Measurements from ENCODE around the gene SELENOO.

Gene SELENOO

DNA sequence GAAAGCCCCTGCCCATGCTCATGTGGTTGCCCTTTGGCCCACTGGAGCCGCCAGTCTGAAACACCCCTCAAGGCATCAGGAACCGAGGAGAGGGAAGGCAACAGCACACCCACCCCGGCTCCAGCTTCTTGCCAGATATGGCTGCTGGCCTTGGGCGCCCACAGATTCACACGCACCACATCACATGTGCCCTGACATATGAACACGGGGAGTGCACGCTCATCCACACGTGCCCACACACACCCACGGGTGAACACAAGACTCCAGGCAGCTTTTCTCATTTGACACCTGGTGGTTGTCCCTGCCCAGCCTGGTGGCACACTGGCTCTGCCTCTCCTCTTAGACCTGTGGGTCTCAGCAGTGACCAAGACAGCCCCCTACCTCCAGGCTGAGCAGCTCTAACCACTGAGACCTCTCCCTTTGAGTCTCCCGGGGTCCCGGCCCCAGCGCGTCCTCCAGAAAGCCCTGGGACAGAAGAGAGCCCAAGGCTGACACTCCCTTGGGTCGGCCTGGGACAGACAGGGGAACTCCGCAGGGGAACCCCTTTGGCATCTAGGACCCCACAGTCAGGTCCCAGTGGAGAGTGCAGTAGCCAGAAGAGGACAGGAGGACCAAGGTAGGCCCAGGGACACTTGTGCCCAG lies 63.4 kb downstream of the SELENOO start:
- H3K9ac ChIP-seq (ENCODE audit: low read length), result no peak overlapping the region
- H3K4me1 ChIP-seq (ENCODE audit: control insufficient read depth, insufficient read depth, low read length), result peaks cover 26% of the 10 kb centered on the region
- peaks cover 56% of the 10 kb centered on the region for H3K27me3 ChIP-seq (ENCODE audit: control insufficient read depth, insufficient read depth, low read length)
- no peak overlapping the region for H3K4me3 ChIP-seq (ENCODE audit: low read length)
- no peaks in the 10 kb centered on the region for H3K36me3 ChIP-seq (ENCODE audit: control insufficient read depth, insufficient read depth, low read length)
- H3K9me3 ChIP-seq (ENCODE audit: control insufficient read depth, low read length), result no peaks in the 10 kb centered on the region

DNA sequence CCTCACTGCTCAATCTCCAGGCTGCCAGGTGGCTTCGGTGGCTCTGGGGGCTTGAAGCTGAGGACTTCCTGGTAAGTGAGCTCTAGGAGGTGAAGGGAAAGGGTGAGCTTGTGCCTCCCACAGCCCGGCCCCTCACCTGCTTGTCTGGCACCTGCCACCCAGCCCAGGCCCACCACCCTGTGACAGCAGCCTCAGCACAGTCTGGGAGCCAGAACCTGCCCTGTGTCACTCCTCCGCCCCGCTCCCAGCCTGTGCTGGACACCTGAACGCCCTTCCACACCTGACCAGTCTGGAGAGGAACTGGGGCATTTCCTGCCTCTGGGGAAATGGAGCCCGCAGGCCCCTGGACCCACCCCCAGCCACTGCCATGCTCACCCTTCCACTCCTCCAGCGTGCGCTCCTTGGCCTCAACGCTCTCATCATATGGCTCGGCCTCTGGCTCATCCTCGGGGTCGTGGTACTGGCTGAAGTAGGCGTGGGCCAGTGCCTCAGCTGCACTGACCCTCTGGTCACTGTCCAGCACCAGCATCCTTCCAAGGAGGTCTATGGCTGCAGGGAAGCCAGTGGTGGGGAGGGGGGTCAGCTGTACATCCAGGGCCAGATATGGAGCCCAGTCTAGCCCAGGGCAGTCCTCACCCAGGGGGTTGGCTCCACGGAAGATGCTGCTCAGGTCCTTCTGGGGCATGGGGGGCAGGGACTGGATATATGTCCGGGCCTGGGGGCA lies 64.3 kb downstream of the SELENOO start:
- peaks cover 57% of the 10 kb centered on the region for H3K27me3 ChIP-seq (ENCODE audit: control insufficient read depth, insufficient read depth, low read length)
- H3K9ac ChIP-seq (ENCODE audit: low read length), result no peak overlapping the region
- no peaks in the 10 kb centered on the region for H3K36me3 ChIP-seq (ENCODE audit: control insufficient read depth, insufficient read depth, low read length)
- H3K4me3 ChIP-seq (ENCODE audit: low read length), result no peak overlapping the region
- peaks cover 33% of the 10 kb centered on the region for H3K4me1 ChIP-seq (ENCODE audit: control insufficient read depth, insufficient read depth, low read length)
- no peaks in the 10 kb centered on the region for H3K9me3 ChIP-seq (ENCODE audit: control insufficient read depth, low read length)

DNA sequence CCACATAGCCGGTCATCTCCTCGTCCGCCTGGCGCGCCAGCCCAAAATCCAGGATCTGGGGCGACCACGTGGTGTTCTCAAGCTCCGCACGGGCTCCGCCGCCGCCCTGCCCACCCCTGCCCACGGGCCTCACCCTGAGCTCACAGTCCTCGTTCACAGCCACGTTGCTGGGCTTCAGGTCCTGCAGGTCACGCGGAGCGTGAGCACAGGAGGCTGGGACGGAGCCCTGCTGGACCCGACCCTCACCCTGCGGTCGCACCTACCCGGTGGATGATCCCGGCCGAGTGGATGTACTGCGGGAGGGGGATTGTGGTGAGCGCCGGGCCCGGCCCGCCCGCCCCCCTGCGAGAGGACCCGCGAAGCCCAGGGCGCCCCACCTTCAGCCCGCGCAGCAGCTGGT lies 66.2 kb downstream of the SELENOO start:
- H3K27me3 ChIP-seq (ENCODE audit: control insufficient read depth, insufficient read depth, low read length), result peaks cover 52% of the 10 kb centered on the region
- no peaks in the 10 kb centered on the region for H3K9me3 ChIP-seq (ENCODE audit: control insufficient read depth, low read length)
- no peaks in the 10 kb centered on the region for H3K36me3 ChIP-seq (ENCODE audit: control insufficient read depth, insufficient read depth, low read length)
- peaks cover 46% of the 10 kb centered on the region for H3K4me1 ChIP-seq (ENCODE audit: control insufficient read depth, insufficient read depth, low read length)
- no peak overlapping the region for H3K9ac ChIP-seq (ENCODE audit: low read length)
- H3K4me3 ChIP-seq (ENCODE audit: low read length), result no peak overlapping the region

Data from mucosa of stomach (tissue), 1 donor.